Caco-2 (cell line): ENCODE data around the gene CREBBP. TPM values are rescaled to one million over a fixed set of nuclear protein-coding genes. Genes with fewer than 3 reads are reported as not detected.

Experiments
- BruUV-seq: library from RNA; stranded (reverse); fragments of 400-500 nt; replicated peaks from 2 replicates; lab custom pipeline; 2021; lab: Mats Ljungman, UMichigan
- CTCF ChIA-PET: fragments of 300-600 bp; sonication (Branson Sonifier 250); formaldehyde crosslinking; loops from one replicate; lab custom pipeline; 2022; ENCODE audit warnings: antibody characterized with exemption; lab: Charles Lee
- POLR2A ChIA-PET: fragments of 300-600 bp; sonication (Branson Sonifier 250); formaldehyde crosslinking; loops from one replicate; lab custom pipeline; 2022; ENCODE audit warnings: antibody characterized with exemption; lab: Charles Lee
- DNase-seq, 2 experiments: peaks; one replicate each; pipeline versions ENCODE4 v3.0.0 to v3.0.0-alpha.2; 2020 to 2022
- H3K27me3 ChIP-seq: replicated peaks from 2 replicates; pipeline ENCODE4 v1.6.0; 2011; ENCODE audit warnings: low read length; ENCODE audit not compliant: control insufficient read depth, insufficient read depth
- H3K36me3 ChIP-seq: 2 replicates; pipeline ENCODE4 v1.5.1; 2011; ENCODE audit warnings: low read length; ENCODE audit not compliant: control insufficient read depth, insufficient read depth
- H3K4me1 ChIP-seq: fragments of 250-450 bp; sonication (Bioruptor Pico); 2 replicates; pipeline ENCODE4 v1.5.1; 2020; ENCODE audit warnings: mild to moderate bottlenecking
- H3K4me3 ChIP-seq: 2 replicates; pipeline ENCODE4 v1.5.1; 2011; ENCODE audit warnings: low read depth, mild to moderate bottlenecking, control low read depth, low read length
- H3K9me3 ChIP-seq: fragments of 250-450 bp; sonication (Bioruptor Pico); 2 replicates; pipeline ENCODE4 v1.5.1; 2020; ENCODE audit warnings: mild to moderate bottlenecking, moderate library complexity
- H3K27ac Mint-ChIP-seq: one replicate; pipeline ENCODE4 v1.8.0; 2022; ENCODE audit warnings: mixed read lengths; ENCODE audit not compliant: unreplicated experiment
- H3K27me3 Mint-ChIP-seq: one replicate; pipeline ENCODE4 v1.8.0; 2022; ENCODE audit warnings: mixed read lengths; ENCODE audit not compliant: insufficient read depth, unreplicated experiment
- H3K36me3 Mint-ChIP-seq: one replicate; pipeline ENCODE4 v1.8.0; 2022; ENCODE audit warnings: mild to moderate bottlenecking, mixed read lengths; ENCODE audit not compliant: insufficient read depth, unreplicated experiment
- H3K4me1 Mint-ChIP-seq: one replicate; pipeline ENCODE4 v1.8.0; 2022; ENCODE audit warnings: low read depth, mixed read lengths; ENCODE audit not compliant: unreplicated experiment
- H3K4me3 Mint-ChIP-seq: one replicate; pipeline ENCODE4 v1.8.0; 2022; ENCODE audit warnings: mild to moderate bottlenecking, moderate library complexity, mixed read lengths; ENCODE audit not compliant: unreplicated experiment
- H3K9me3 Mint-ChIP-seq: one replicate; pipeline ENCODE4 v1.8.0; 2022; ENCODE audit warnings: mixed read lengths; ENCODE audit not compliant: unreplicated experiment
- CTCF ChIP-seq, 2 experiments: fragments of 200-600 bp in 1 of 2; IDR thresholded peaks; 1 replicate in 1 of 2; 2 replicates in 1 of 2; pipeline versions ENCODE4 v1.5.1 to v1.8.0; 2011 to 2022; ENCODE audit warnings: antibody characterized with exemption in 1 of 2, control low read depth in 1 of 2, inconsistent platforms in 1 of 2, low read depth in 1 of 2, low read length in 1 of 2, mild to moderate bottlenecking in 1 of 2, moderate library complexity in 1 of 2; ENCODE audit not compliant: insufficient read depth in 1 of 2, severe bottlenecking in 1 of 2, unreplicated experiment in 1 of 2
- intact Hi-C: fragments of 100-400 bp; cut with micrococcal nuclease; formaldehyde crosslinking; loops from one replicate; pipeline ENCODE4 v1.10.0; 2022; ENCODE audit not compliant: unreplicated experiment
- total RNA-seq: library from RNA; stranded (reverse); gene quantifications from 2 replicates; pipeline ENCODE4 v1.2.3, GENCODE V29; 2022

CREBBP gene
- total RNA-seq, 1 experiment from 2014 or later = 65.3 TPM

GRCh38 chr16:3776316-3776715 is 104.2 kb downstream of the CREBBP start:
- Histone ChIP-seq H3K27me3 (no peaks in the 10 kb centered on the region), H3K36me3 (no peaks in the 10 kb centered on the region), H3K9me3 (no peaks in the 10 kb centered on the region), H3K4me1 (no peaks in the 10 kb centered on the region), H3K4me3 (no peak overlapping the region)
- CTCF ChIA-PET = no interaction called here
- Mint-ChIP-seq H3K9me3 (no peaks in the 10 kb centered on the region), H3K36me3 (peaks cover 74% of the 10 kb centered on the region), H3K27me3 (no peaks in the 10 kb centered on the region), H3K4me3 (no peak overlapping the region), H3K4me1 (no peaks in the 10 kb centered on the region), H3K27ac (no peak overlapping the region)
- no peak for TF ChIP-seq CTCF (IDR thresholded peaks at IDR 0.05; ENCODE audit: insufficient read depth in 1 of 2, low read depth in 1 of 2, low read length in 1 of 2, severe bottlenecking in 1 of 2, unreplicated experiment in 1 of 2)
- intact Hi-C loops = no loop called here
- BruUV-seq = no TSS peak
- no peak for DNase-seq
- POLR2A ChIA-PET = no interaction called here

- no peaks in the 10 kb centered on the region for H3K9me3 ChIP-seq
- Mint-ChIP-seq H3K36me3 (peaks cover 75% of the 10 kb centered on the region), H3K4me1 (no peaks in the 10 kb centered on the region), H3K9me3 (no peaks in the 10 kb centered on the region), H3K27me3 (no peaks in the 10 kb centered on the region), H3K27ac (no peak overlapping the region), H3K4me3 (no peak overlapping the region)
- H3K27me3 ChIP-seq = no peaks in the 10 kb centered on the region
- H3K36me3 ChIP-seq = no peaks in the 10 kb centered on the region
- H3K4me3 ChIP-seq = no peak overlapping the region
- POLR2A ChIA-PET = no interaction called here
- intact Hi-C loops = no loop called here
- DNase-seq = no peak
- no TSS peak for BruUV-seq
- H3K4me1 ChIP-seq = no peaks in the 10 kb centered on the region
- CTCF ChIA-PET = no interaction called here
- TF ChIP-seq CTCF (IDR thresholded peaks at IDR 0.05; ENCODE audit: insufficient read depth in 1 of 2, low read depth in 1 of 2, low read length in 1 of 2, severe bottlenecking in 1 of 2, unreplicated experiment in 1 of 2) = no peak
Measured at GRCh38 chr16:3774819-3775218, 105.7 kb downstream of the CREBBP start.

GRCh38 chr16:3774156-3774767 is 106.3 kb downstream of the CREBBP start:
- ChIA-PET CTCF (no interaction called here), POLR2A (no interaction called here)
- Histone ChIP-seq H3K4me1 (no peaks in the 10 kb centered on the region), H3K36me3 (no peaks in the 10 kb centered on the region), H3K27me3 (no peaks in the 10 kb centered on the region), H3K4me3 (no peak overlapping the region), H3K9me3 (no peaks in the 10 kb centered on the region)
- Mint-ChIP-seq H3K27me3 (no peaks in the 10 kb centered on the region), H3K4me1 (no peaks in the 10 kb centered on the region), H3K4me3 (no peak overlapping the region), H3K9me3 (no peaks in the 10 kb centered on the region), H3K27ac (no peak overlapping the region), H3K36me3 (peaks cover 70% of the 10 kb centered on the region)
- BruUV-seq = no TSS peak
- intact Hi-C loops = no loop called here
- DNase-seq = no peak
- no peak for TF ChIP-seq CTCF (IDR thresholded peaks at IDR 0.05; ENCODE audit: insufficient read depth in 1 of 2, low read depth in 1 of 2, low read length in 1 of 2, severe bottlenecking in 1 of 2, unreplicated experiment in 1 of 2)
